22Rv1 (cell line): ENCODE measurements around the gene CISH.

Experiments
- CTCF ChIP-seq: fragments of 450-650 bp; IDR thresholded peaks from 2 replicates; pipeline ENCODE4 v1.5.1; 2017; ENCODE audit warnings: mild to moderate bottlenecking
- ZFX ChIP-seq: fragments of 450-650 bp; IDR thresholded peaks from 2 replicates; pipeline ENCODE4 v1.6.1; 2017; ENCODE audit warnings: antibody characterized with exemption, borderline replicate concordance

- TF ChIP-seq CTCF (no peak), ZFX (no peak)
These were observed 27.7 kb downstream of the CISH start for GRCh38 chr3:50583897-50584296.
